ENCODE measurements around the gene ADCY3. TPM values are rescaled to one million over a fixed set of nuclear protein-coding genes. Genes with fewer than 3 reads are reported as not detected.

ADCY3 gene
- total RNA-seq, 4 donors from 2014 or later = 32.5 to 54.5 (median 39.9) TPM

- no peak overlapping the region for H3K27ac ChIP-seq
- H3K36me3 ChIP-seq = peaks cover 0 to 49% of the 10 kb centered on the region in 2 donors
- H3K27me3 ChIP-seq = no peaks in the 10 kb centered on the region
Measured at GRCh38 chr2:24831221-24832072, 88.6 kb downstream of the ADCY3 start.

DNA sequence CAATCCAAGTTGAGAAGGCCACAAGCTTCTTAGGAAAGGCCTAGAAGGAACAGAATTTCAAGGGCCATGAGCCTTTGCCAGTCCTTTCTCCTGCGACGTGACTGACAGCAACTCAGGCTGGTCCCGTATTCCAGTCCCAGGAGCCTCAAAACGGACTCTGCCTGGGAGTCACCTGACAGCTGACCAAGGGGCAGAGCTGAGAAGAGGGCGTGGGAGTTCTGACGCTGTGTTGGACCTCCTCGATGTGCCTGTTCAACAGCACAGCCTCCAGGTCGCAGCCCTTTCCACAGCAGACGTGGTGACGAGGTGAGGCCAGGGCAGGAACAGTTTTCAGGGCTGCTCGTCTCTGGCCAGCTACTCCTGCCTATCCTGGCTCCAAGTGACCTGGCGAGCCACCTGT is 89.3 kb downstream of the ADCY3 start:
- peaks cover 0 to 46% of the 10 kb centered on the region in 2 donors for H3K36me3 ChIP-seq
- peaks cover 0 to 12% (median 0%) of the 10 kb centered on the region in 3 donors for H3K4me1 ChIP-seq
- H3K27me3 ChIP-seq = no peaks in the 10 kb centered on the region
- TF ChIP-seq POLR2A (IDR thresholded peaks at IDR 0.05) (no peak), POLR2AphosphoS5 (IDR thresholded peaks at IDR 0.05) (no peak), EP300 (IDR thresholded peaks at IDR 0.05) (no peak)
- TF ChIP-seq, protein P1, sequence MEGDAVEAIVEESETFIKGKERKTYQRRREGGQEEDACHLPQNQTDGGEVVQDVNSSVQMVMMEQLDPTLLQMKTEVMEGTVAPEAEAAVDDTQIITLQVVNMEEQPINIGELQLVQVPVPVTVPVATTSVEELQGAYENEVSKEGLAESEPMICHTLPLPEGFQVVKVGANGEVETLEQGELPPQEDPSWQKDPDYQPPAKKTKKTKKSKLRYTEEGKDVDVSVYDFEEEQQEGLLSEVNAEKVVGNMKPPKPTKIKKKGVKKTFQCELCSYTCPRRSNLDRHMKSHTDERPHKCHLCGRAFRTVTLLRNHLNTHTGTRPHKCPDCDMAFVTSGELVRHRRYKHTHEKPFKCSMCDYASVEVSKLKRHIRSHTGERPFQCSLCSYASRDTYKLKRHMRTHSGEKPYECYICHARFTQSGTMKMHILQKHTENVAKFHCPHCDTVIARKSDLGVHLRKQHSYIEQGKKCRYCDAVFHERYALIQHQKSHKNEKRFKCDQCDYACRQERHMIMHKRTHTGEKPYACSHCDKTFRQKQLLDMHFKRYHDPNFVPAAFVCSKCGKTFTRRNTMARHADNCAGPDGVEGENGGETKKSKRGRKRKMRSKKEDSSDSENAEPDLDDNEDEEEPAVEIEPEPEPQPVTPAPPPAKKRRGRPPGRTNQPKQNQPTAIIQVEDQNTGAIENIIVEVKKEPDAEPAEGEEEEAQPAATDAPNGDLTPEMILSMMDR (IDR thresholded peaks at IDR 0.05) = no peak
- H3K9me3 ChIP-seq = no peaks in the 10 kb centered on the region
- H3K27ac ChIP-seq = no peak overlapping the region
- 100% methylated on average over 2 of the region's 12 CpGs; no CpG with 5 or more reads in 1 of the 2 donors for WGBS, 2 donors (ENCODE audit: low coverage in 1 of 2)
- H3K4me3 ChIP-seq = no peak overlapping the region
- no peak for ATAC-seq

More at GRCh38 chr2:24831221-24832072, 88.6 kb downstream of the ADCY3 start:
- WGBS, 2 donors (ENCODE audit: low coverage in 1 of 2) = 73% methylated on average over 2 of the region's 18 CpGs; no CpG with 5 or more reads in 1 of the 2 donors
- Histone ChIP-seq H3K4me3 (no peak overlapping the region), H3K4me1 (peaks cover 0 to 12% (median 0%) of the 10 kb centered on the region in 3 donors), H3K9me3 (no peaks in the 10 kb centered on the region)
- ATAC-seq = no peak
- no peak for TF ChIP-seq EP300 (IDR thresholded peaks at IDR 0.05)
- no peak for TF ChIP-seq POLR2AphosphoS5 (IDR thresholded peaks at IDR 0.05)
- TF ChIP-seq POLR2A (IDR thresholded peaks at IDR 0.05) = no peak
- TF ChIP-seq, protein P1 (IDR thresholded peaks at IDR 0.05) = no peak

DNA sequence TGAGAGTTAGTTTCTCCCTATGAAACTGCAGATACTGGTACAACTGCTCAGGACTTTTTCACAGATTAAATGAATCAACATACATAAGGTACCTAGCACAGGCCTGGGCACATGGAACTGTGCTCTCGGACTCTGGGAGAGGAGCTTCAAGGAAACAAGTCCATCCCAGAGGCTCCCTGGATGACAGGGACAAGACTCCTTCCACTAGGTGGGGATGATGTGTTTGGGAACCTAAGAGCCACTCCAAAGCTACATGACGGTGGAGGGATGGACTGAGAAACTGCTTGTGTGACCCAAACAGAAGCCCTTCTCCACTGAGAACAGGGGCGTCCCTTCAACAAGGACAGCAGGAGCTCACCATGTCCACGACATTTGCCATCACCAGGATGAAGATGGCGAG is 89.7 kb downstream of the ADCY3 start:
- Histone ChIP-seq H3K36me3 (peaks cover 0 to 43% of the 10 kb centered on the region in 2 donors), H3K4me3 (no peak overlapping the region), H3K27me3 (no peaks in the 10 kb centered on the region), H3K9me3 (no peaks in the 10 kb centered on the region), H3K27ac (no peak overlapping the region), H3K4me1 (peaks cover 0 to 12% (median 0%) of the 10 kb centered on the region in 3 donors)
- ATAC-seq = no peak
- TF ChIP-seq POLR2AphosphoS5 (IDR thresholded peaks at IDR 0.05) (no peak), POLR2A (IDR thresholded peaks at IDR 0.05) (no peak)
- WGBS, 2 donors (ENCODE audit: low coverage in 1 of 2) = 100% methylated on average over 1 of the region's 5 CpGs

DNA sequence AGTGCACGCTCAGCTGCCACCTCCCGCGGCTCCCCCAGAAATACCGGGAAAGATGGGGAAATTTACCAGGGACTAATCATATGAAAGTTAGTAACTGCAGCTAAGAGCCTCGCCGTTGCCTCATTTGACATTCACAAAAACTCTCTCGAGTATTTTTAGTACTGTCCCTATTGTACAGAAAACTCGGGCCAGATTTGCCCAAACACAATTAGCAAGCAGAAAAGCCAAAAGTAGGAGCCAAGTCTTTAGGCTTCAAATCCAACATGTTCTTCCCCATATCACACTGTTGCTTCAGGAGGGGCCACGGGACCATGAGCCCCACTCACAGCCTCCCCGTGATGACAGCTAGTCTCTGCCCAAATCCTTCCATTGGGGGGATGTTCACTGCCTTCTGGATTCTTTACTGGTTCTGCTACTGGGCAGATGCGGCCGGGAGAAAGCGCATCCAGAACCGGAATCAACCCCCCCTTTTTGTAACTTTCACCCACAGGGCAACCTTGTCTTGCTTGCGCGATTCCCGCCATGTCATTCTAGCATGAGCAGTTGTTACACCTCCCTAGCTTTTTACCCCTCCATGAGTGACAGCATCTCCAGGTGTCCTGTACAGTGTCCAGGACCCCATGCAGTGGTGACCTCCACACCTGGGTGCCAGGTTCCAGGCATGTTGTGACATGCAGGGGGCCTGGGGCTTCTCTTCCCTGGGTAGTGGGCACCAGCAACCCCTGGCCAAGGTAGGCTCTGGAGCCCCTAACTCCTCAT is 91.6 kb downstream of the ADCY3 start:
- H3K27ac ChIP-seq = no peak overlapping the region
- peaks cover 0 to 32% of the 10 kb centered on the region in 2 donors for H3K36me3 ChIP-seq
- TF ChIP-seq, protein P1 (IDR thresholded peaks at IDR 0.05) = no peak
- TF ChIP-seq POLR2A (IDR thresholded peaks at IDR 0.05) (no peak), POLR2AphosphoS5 (IDR thresholded peaks at IDR 0.05) (no peak), EP300 (IDR thresholded peaks at IDR 0.05) (no peak)
- H3K27me3 ChIP-seq = no peaks in the 10 kb centered on the region
- H3K4me3 ChIP-seq = no peak overlapping the region
- no peaks in the 10 kb centered on the region for H3K9me3 ChIP-seq
- H3K4me1 ChIP-seq = peaks cover 0 to 12% (median 0%) of the 10 kb centered on the region in 3 donors
- WGBS, 2 donors (ENCODE audit: low coverage in 1 of 2) = 64 to 77% methylated on average over 5 to 11 of the region's 17 CpGs
- ATAC-seq = no peak
